Stimulated activated CD8-positive, alpha-beta memory T cell treated with anti-CD3 and anti-CD28 coated beads, Interleukin-2, amount 100 ng/mL, for 48 hours (primary cell): Measurements from ENCODE around the gene ESD.

Source experiments
- DNase-seq, 2 donors: peaks; one replicate each; pipeline ENCODE4 v3.0.0-alpha.2; 2020; ENCODE audit warnings: low read depth in 2 of 2

Gene ESD

DNA sequence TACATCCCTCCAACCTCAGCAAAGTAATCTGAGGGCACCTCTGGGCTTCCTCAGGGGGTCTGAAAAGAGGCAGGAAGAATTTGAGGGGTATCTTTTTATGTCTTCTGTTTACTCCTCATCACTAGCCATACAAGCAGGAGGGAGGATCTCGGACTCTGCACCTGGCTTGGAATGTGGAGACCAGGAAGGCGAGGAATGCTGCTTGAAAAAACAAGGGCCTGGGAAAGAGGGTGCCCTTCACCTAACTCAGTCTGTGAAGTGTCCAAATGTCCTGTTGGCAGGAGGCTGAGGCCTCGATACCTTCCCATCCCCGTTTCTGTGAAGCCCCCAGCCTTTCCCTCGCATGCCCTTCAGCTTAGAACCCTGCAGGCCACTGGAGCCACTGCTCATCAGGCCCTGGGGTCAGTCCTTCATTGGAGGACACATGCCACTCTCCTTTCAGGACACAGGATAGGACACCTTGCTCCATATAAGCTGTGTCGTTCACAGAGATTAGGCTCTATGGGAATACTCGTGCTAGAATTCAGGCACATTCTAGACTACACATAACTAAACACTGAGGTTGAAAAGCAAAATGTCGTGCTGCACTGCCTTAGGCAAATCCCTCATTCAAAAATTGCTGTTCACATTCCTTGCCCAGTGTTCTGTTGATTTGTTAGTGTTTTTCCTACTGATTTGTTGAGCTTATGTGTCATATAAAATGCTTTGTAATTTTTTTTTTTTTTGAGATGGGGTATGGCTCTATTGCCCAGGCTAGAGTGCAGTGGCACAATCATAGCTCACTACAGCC is 49.7 kb downstream of the ESD start:
- no peak for DNase-seq

GRCh38 chr13:46745706-46746105 is 51.3 kb downstream of the ESD start:
- DNase-seq, result no peak

GRCh38 chr13:46745062-46745461 is 51.9 kb downstream of the ESD start:
- DNase-seq, result no peak

- DNase-seq, result no peak
Observed at GRCh38 chr13:46743191-46743590, 53.8 kb downstream of the ESD start.

GRCh38 chr13:46739447-46740098 is 57.4 kb downstream of the ESD start:
- DNase-seq, result no peak

DNA sequence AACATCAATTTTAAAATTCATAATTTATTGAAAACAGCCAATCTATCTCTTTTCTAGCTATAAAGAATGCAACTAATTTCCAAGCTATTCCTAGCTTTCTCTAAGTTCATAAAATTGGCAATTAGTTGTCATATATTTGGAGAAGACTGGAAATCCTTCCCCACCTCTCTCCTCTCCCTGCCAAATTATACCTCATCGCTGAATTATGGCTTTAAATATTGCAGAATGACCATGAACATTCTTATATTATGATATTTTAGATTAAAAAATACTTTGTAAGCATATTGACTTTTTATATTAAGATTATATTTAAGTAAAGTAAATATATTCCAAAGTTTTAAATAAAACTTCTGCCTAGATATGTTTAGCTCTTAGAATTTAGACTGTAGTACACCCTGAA is 58.2 kb downstream of the ESD start:
- DNase-seq, result no peak

DNA sequence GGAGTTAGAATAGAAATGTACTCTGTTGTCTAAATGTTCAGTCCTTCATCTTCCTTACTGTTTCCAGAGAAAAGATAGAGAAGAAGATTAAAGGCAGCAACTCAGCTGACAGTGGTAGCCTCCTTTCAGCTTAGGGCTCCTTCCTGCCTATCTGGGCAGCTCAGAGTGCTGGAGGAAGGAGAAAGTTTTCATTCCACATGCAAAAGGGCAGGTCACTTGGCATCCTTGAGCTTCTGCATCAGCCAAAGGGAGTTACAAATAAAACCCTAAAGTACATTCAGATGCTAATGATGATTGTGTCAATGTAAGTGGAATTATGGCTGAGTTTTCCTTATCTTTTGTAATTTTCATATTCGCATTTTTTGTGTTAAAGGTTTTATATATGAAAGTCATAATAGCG is 58.9 kb downstream of the ESD start:
- DNase-seq, result no peak

DNA sequence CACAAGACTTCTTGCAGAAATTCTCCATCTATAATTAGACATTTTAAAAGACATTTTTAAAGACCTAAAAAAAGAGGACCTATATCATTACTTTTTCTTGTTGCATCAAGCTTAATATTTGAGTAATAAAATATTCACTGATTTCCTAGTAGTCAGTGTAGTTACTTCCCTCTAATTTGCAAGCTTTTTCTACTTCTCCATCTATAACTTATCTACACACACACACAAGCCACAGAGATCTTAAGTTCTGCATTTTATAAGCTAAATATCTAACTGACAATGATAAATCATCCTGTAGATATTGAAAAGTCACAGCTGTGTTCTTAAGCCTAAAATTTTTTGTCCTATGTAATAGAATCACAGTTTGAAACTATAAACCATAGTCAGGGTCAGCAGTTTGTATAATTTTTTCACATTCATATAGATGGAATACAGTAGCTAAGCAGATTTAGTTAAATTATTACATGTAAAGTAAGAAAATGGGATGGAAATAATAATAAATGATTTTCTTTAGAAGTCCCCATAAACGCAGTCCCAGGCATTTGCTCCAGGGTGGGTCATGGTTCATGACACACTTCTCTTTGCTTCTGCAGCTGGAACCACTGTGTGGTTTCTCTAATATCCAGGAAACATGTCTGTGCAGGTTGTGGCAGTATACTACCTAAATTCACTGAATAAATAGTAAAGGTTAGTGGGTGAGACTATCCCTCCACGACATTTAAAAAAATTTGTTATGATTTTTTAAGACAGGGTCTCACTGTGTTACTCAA is 60.2 kb downstream of the ESD start:
- no peak for DNase-seq

DNA sequence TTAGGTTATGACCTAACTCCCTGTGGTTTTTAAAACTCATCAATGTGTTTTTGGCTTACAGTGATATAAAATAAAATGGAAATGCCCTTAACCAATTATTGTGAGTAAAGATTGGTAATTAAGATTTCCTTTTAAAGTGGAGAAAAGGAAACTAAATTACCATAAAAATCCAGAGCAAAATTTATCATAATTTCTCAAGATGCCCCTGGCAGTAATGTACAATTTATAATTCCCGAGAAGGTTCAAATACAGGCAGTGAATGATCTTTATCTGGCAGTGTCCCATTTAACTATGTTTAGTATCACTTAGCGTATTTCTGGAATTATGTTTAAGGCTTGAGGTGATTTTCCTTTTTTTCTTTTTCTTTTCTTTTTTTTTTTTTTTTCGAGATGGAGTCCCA is 61.5 kb downstream of the ESD start:
- no peak for DNase-seq

- no peak for DNase-seq
Observed at GRCh38 chr13:46731535-46731934, 65.4 kb downstream of the ESD start.

DNA sequence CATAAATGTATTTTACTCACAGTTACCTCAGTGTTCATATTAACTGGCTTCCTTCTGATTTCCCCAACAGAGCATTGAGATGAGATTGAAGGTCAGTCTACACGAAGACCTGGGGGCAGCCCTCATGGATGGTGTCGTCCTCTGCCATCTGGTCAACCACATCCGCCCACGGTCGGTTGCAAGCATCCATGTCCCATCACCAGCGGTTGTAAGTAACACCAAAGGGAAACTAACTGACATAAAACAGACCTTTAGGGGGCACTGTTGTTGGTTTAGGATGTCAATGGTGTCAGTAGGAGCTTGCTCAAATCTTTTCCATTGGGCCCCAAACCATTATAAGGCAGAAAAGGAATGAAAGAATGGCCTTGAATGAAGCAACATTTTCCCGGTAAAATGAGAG is 68.2 kb downstream of the ESD start:
- peak; percentile 8 to 23 for DNase-seq

DNA sequence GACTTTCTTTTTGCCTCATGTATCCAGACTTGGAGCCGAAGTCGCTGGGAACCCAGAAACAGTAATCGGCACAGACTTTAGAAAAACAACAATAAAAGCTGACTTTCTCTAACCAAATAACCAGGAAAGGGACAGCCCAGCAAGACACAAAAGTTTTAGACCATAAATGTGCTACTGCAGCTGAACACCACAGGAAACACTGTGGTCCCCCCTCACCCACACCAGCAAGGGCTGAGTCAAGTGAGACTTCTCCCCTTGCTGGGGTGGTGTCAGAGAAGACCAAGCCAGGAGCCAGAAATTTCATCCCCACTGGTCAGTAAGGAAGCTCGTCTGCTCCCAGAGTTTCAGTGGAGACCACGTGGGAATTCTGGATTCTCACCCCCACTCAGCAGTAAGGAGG is 70.6 kb downstream of the ESD start:
- no peak for DNase-seq
